DOHH2 (cell line): ENCODE results near the gene TM2D3.

Experiments
- H3F3A ChIP-seq: fragments of 200-600 bp; sonication (generic), shearing (Covaris generic); 2 replicates; pipeline ENCODE4 v1.6.0; 2016; ENCODE audit warnings: antibody characterized with exemption, mild to moderate bottlenecking; ENCODE audit not compliant: control insufficient read depth, insufficient read depth
- H3K27ac ChIP-seq: fragments of 200-600 bp; sonication (generic); 2 replicates; pipeline ENCODE4 v1.5.1; 2014; ENCODE audit warnings: low read depth, mild to moderate bottlenecking, low read length, moderate library complexity
- H3K27me3 ChIP-seq: fragments of 200-600 bp; sonication (generic); 2 replicates; pipeline ENCODE4 v1.6.1; 2014; ENCODE audit warnings: mild to moderate bottlenecking, low read length, mixed read lengths; ENCODE audit not compliant: control insufficient read depth
- H3K36me3 ChIP-seq: fragments of 200-600 bp; sonication (generic); 2 replicates; pipeline ENCODE4 v1.6.1; 2014; ENCODE audit warnings: mild to moderate bottlenecking, low read length, moderate library complexity, mixed read lengths; ENCODE audit not compliant: control insufficient read depth
- H3K4me1 ChIP-seq: fragments of 200-600 bp; sonication (generic); 2 replicates; pipeline ENCODE4 v1.6.1; 2014; ENCODE audit warnings: mild to moderate bottlenecking, low read length, mixed read lengths; ENCODE audit not compliant: control insufficient read depth
- H3K4me2 ChIP-seq: fragments of 200-600 bp; sonication (generic); 2 replicates; pipeline ENCODE4 v1.6.0; 2014; ENCODE audit warnings: mild to moderate bottlenecking, low read length, moderate library complexity
- H3K4me3 ChIP-seq: fragments of 200-600 bp; sonication (generic); 2 replicates; pipeline ENCODE4 v1.5.1; 2014; ENCODE audit warnings: mild to moderate bottlenecking, low read length, mixed read lengths
- H3K79me2 ChIP-seq: fragments of 200-600 bp; sonication (generic); 2 replicates; pipeline ENCODE4 v1.6.1; 2014; ENCODE audit warnings: mild to moderate bottlenecking, low read length, mixed read lengths; ENCODE audit not compliant: control insufficient read depth
- H3K9me2 ChIP-seq: fragments of 200-600 bp; sonication (generic); replicated peaks from 2 replicates; pipeline ENCODE4 v1.6.1; 2014; ENCODE audit warnings: mild to moderate bottlenecking, low read length, mixed read lengths; ENCODE audit not compliant: control insufficient read depth
- H3K9me3 ChIP-seq: fragments of 200-600 bp; sonication (generic); 2 replicates; pipeline ENCODE4 v1.6.1; 2014; ENCODE audit warnings: antibody characterized with exemption, low read length, mixed read lengths; ENCODE audit not compliant: control insufficient read depth, insufficient read depth
- H4K20me1 ChIP-seq: fragments of 200-600 bp; sonication (generic); 2 replicates; pipeline ENCODE4 v1.6.0; 2014; ENCODE audit warnings: low read depth, mild to moderate bottlenecking, antibody characterized with exemption, low read length, moderate library complexity; ENCODE audit not compliant: control insufficient read depth, insufficient read depth
- EZH2phosphoT487 ChIP-seq: fragments of 200-600 bp; sonication (generic); IDR thresholded peaks from 2 replicates; pipeline ENCODE4 v1.6.1; 2017; ENCODE audit warnings: borderline replicate concordance, mild to moderate bottlenecking, antibody characterized with exemption, low read length, moderate library complexity, mixed read lengths
- TF ChIP-seq, protein P1 (sequence below): fragments of 200-600 bp; sonication (generic); IDR thresholded peaks from one replicate; pipeline ENCODE4 v1.5.1; 2014; ENCODE audit warnings: antibody characterized with exemption, mild to moderate bottlenecking, low read depth, low read length; ENCODE audit not compliant: poor library complexity, severe bottlenecking

Gene TM2D3

DNA sequence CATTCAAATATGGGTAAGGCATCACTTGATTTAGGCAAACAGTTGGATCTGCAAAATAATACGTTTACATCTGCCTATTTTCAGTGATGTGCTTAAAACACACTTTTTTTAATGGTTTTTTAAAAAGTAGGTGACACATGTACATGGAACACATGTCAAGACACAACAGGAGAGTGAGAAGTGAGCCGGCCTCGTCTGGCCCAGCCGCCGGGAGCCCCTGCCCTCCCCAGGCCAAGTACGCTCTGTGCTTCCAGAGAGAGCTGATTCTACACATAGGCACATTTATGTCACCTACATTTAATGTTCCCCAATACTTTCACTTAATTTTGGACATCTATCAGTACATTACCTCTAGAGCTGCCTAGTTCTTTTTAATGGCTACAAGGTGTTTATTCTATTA lies 3.8 kb downstream of the TM2D3 start:
- peaks cover 15% of the 10 kb centered on the region; the same call in 1 of the 2 replicates for H4K20me1 ChIP-seq
- H3K4me3 ChIP-seq, result no peak overlapping the region
- H3K9me2 ChIP-seq, result no peaks in the 10 kb centered on the region
- H3K36me3 ChIP-seq, result peaks cover 80% of the 10 kb centered on the region
- TF ChIP-seq, protein P1, sequence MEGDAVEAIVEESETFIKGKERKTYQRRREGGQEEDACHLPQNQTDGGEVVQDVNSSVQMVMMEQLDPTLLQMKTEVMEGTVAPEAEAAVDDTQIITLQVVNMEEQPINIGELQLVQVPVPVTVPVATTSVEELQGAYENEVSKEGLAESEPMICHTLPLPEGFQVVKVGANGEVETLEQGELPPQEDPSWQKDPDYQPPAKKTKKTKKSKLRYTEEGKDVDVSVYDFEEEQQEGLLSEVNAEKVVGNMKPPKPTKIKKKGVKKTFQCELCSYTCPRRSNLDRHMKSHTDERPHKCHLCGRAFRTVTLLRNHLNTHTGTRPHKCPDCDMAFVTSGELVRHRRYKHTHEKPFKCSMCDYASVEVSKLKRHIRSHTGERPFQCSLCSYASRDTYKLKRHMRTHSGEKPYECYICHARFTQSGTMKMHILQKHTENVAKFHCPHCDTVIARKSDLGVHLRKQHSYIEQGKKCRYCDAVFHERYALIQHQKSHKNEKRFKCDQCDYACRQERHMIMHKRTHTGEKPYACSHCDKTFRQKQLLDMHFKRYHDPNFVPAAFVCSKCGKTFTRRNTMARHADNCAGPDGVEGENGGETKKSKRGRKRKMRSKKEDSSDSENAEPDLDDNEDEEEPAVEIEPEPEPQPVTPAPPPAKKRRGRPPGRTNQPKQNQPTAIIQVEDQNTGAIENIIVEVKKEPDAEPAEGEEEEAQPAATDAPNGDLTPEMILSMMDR, result no peak
- TF ChIP-seq EZH2phosphoT487, result no peak
- H3K9me3 ChIP-seq, result no peaks in the 10 kb centered on the region
- peaks cover 33% of the 10 kb centered on the region for H3K4me1 ChIP-seq
- H3K27me3 ChIP-seq, result no peaks in the 10 kb centered on the region
- no peak overlapping the region for H3K4me2 ChIP-seq
- no peak overlapping the region for H3K27ac ChIP-seq
- peaks cover 69% of the 10 kb centered on the region for H3K79me2 ChIP-seq
- H3F3A ChIP-seq, result peaks cover 2% of the 10 kb centered on the region; the same call in 1 of the 2 replicates

DNA sequence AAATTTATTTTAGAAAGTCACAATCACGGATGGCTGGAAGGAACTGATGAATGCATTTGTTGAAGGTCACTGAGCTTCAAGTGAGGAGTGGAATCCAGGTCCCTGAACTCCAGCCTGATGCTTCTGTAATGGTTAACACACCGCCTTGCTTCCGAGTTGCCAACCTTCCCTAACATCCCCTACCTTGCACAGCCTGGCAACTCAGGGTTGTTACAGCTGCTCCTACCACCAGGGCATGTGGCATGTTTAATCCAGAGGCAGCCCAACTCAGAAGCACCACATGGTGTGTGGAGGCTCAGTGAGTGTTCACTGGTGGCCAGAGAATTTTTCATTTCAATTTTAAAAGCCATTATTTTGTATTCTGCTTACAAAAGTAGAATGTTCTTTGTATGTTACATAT lies 4.9 kb downstream of the TM2D3 start:
- H3K9me3 ChIP-seq, result no peaks in the 10 kb centered on the region
- H3K4me1 ChIP-seq, result peaks cover 33% of the 10 kb centered on the region
- H4K20me1 ChIP-seq, result peaks cover 19% of the 10 kb centered on the region; the same call in 1 of the 2 replicates
- no peak overlapping the region for H3K27ac ChIP-seq
- TF ChIP-seq, protein P1, result no peak
- no peak overlapping the region for H3K4me3 ChIP-seq
- H3K4me2 ChIP-seq, result no peak overlapping the region
- H3K36me3 ChIP-seq, result peaks cover 89% of the 10 kb centered on the region
- H3K79me2 ChIP-seq, result peaks cover 61% of the 10 kb centered on the region
- no peaks in the 10 kb centered on the region for H3K27me3 ChIP-seq
- H3K9me2 ChIP-seq, result no peaks in the 10 kb centered on the region
- peaks cover 11% of the 10 kb centered on the region for H3F3A ChIP-seq

DNA sequence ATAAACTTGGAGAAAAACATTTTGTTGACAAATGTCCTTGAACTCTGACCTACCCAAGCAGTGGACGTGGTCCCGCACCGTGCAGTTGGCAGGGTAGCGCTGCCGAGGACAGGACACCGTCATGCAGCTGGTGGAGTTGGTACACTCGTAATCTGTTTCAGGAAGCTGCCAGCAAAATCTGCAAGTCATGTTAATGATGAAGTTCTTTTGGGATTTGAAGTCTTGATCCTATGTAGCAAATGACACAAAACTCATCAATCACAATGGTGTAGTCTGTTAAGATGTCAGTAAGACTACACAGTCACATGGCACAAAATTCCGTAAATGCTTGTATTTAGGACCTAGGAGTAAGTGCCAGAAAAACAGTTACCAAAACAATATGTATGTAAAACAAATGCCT lies 5.5 kb downstream of the TM2D3 start:
- no peaks in the 10 kb centered on the region for H3K9me2 ChIP-seq

More for the DNA sequence above, 5.5 kb downstream of the TM2D3 start:
- TF ChIP-seq EZH2phosphoT487, result no peak
- TF ChIP-seq, protein P1, result no peak
- H3K4me1 ChIP-seq, result peaks cover 39% of the 10 kb centered on the region
- no peaks in the 10 kb centered on the region for H3K27me3 ChIP-seq
- H3K4me3 ChIP-seq, result no peak overlapping the region
- peaks cover 21% of the 10 kb centered on the region; the same call in 1 of the 2 replicates for H4K20me1 ChIP-seq
- H3F3A ChIP-seq, result peaks cover 17% of the 10 kb centered on the region
- no peak overlapping the region for H3K4me2 ChIP-seq
- H3K36me3 ChIP-seq, result peaks cover 89% of the 10 kb centered on the region
- no peaks in the 10 kb centered on the region for H3K9me3 ChIP-seq
- H3K79me2 ChIP-seq, result peaks cover 56% of the 10 kb centered on the region
- H3K27ac ChIP-seq, result no peak overlapping the region
